HCT116 (cell line): ENCODE measurements around the gene METTL22. TPM values are rescaled to one million over a fixed set of nuclear protein-coding genes. Genes with fewer than 3 reads are reported as not detected.

Experiments
- ATAC-seq: fragments of 200-7000 bp; cut with Tn5 transposase; 2 replicates; pipeline ENCODE4 v1.9.1; 2020; ENCODE audit warnings: mild to moderate bottlenecking, moderate library complexity
- BruUV-seq: library from RNA; stranded (reverse); fragments of 400-500 nt; replicated peaks from 2 replicates; lab custom pipeline; 2021; lab: Mats Ljungman, UMichigan
- CTCF ChIA-PET: fragments of 300-600 bp; sonication (Branson Sonifier 250); formaldehyde crosslinking; loops from one replicate; lab custom pipeline; 2021; ENCODE audit warnings: antibody characterized with exemption; lab: Charles Lee
- POLR2A ChIA-PET: fragments of 300-600, 350-600 bp; sonication (Branson Sonifier 250); formaldehyde crosslinking; loops from one replicate; lab custom pipeline; 2021; ENCODE audit warnings: antibody characterized with exemption; lab: Charles Lee
- RAD21 ChIA-PET, 2 experiments: fragments of 300-600 bp; sonication (Branson Sonifier 250); formaldehyde crosslinking; loops; one replicate each; lab custom pipeline; 2023; ENCODE audit warnings: low total read pairs in 2 of 2; ENCODE audit not compliant: uncharacterized antibody in 2 of 2, unreplicated experiment in 2 of 2, low non-redundant PET in 1 of 2; lab: Charles Lee
- DNase-seq: peaks from one replicate; pipeline ENCODE4 v3.0.0-alpha.2; 2010; ENCODE audit warnings: low read depth, low spot score
- H2AFZ ChIP-seq: fragments of 200-600 bp; shearing (Covaris generic), sonication (generic); 2 replicates; pipeline ENCODE4 v1.6.1; 2017; ENCODE audit warnings: low read depth, mixed run types, mixed read lengths, antibody characterized with exemption, low read length; ENCODE audit not compliant: poor library complexity, severe bottlenecking
- H3K27ac ChIP-seq: 2 replicates; pipeline ENCODE4 v1.5.1; 2012; ENCODE audit warnings: low read depth, low read length
- H3K27me3 ChIP-seq: fragments of 200-600 bp; sonication (generic); 2 replicates; pipeline ENCODE4 v1.6.1; 2016; ENCODE audit warnings: mixed run types, low read length, mixed read lengths; ENCODE audit not compliant: insufficient read depth
- H3K36me3 ChIP-seq, 2 experiments: fragments of 200-500 bp in 1 of 2; fragments of 200-600 bp in 1 of 2; sonication (Bioruptor generic) in 1 of 2; sonication (generic) in 1 of 2; 2 replicates each; pipeline versions ENCODE4 v1.5.1 to v1.6.1; 2014 to 2016; ENCODE audit warnings: low read length in 2 of 2, inconsistent platforms in 1 of 2, mixed read lengths in 1 of 2, mixed run types in 1 of 2; ENCODE audit not compliant: insufficient read depth in 2 of 2, control insufficient read depth in 1 of 2
- H3K4me1 ChIP-seq, 2 experiments: fragments of 200-600 bp in 1 of 2; sonication (generic) in 1 of 2; 2 replicates each; pipeline versions ENCODE4 v1.5.1 to v1.6.1; 2012 to 2017; ENCODE audit warnings: low read length in 2 of 2, inconsistent platforms in 1 of 2, mild to moderate bottlenecking in 1 of 2, mixed read lengths in 1 of 2, mixed run types in 1 of 2, moderate library complexity in 1 of 2; ENCODE audit not compliant: insufficient read depth in 2 of 2, control insufficient read depth in 1 of 2
- H3K4me2 ChIP-seq: fragments of 200-600 bp; sonication (generic); 2 replicates; pipeline ENCODE4 v1.6.1; 2017; ENCODE audit warnings: mixed run types, low read length, mixed read lengths
- H3K4me3 ChIP-seq, 2 experiments: fragments of 200-600 bp in 1 of 2; sonication (generic) in 1 of 2; replicated peaks in 1 of 2; 2 replicates each; pipeline ENCODE4 v1.5.1; 2011 to 2016; ENCODE audit warnings: low read length in 2 of 2, control low read depth in 1 of 2, low read depth in 1 of 2, mild to moderate bottlenecking in 1 of 2, mixed read lengths in 1 of 2, mixed run types in 1 of 2
- H3K79me2 ChIP-seq: fragments of 200-600 bp; sonication (generic); 2 replicates; pipeline ENCODE4 v1.6.1; 2017; ENCODE audit warnings: mild to moderate bottlenecking, mixed run types, low read length, moderate library complexity, mixed read lengths; ENCODE audit not compliant: insufficient read depth
- H3K9ac ChIP-seq: fragments of 200-600 bp; sonication (generic); 2 replicates; pipeline ENCODE4 v1.6.1; 2016; ENCODE audit warnings: low read length, mixed read lengths
- H3K9me2 ChIP-seq: fragments of 200-600 bp; sonication (generic), shearing (Covaris generic); 2 replicates; pipeline ENCODE4 v1.6.1; 2017; ENCODE audit warnings: mixed run types, mild to moderate bottlenecking, moderate library complexity; ENCODE audit not compliant: insufficient read depth
- H3K9me3 ChIP-seq, 2 experiments: fragments of 200-500 bp in 1 of 2; fragments of 200-600 bp in 1 of 2; sonication (Bioruptor generic) in 1 of 2; sonication (generic) in 1 of 2; 2 replicates each; pipeline ENCODE4 v1.6.1; 2014 to 2017; ENCODE audit warnings: low read length in 2 of 2, mixed read lengths in 2 of 2, inconsistent platforms in 1 of 2, low read depth in 1 of 2, mild to moderate bottlenecking in 1 of 2, mixed run types in 1 of 2, moderate library complexity in 1 of 2; ENCODE audit not compliant: control insufficient read depth in 1 of 2, insufficient read depth in 1 of 2
- H4K20me1 ChIP-seq: fragments of 200-600 bp; sonication (generic), shearing (Covaris generic); 2 replicates; pipeline ENCODE4 v1.6.1; 2017; ENCODE audit warnings: mixed run types, mild to moderate bottlenecking, moderate library complexity; ENCODE audit not compliant: insufficient read depth
- ATF3 ChIP-seq: IDR thresholded peaks from 2 replicates; pipeline ENCODE4 v1.6.1; 2012
- CBX3 ChIP-seq: IDR thresholded peaks from 2 replicates; pipeline ENCODE4 v1.6.1; 2012; ENCODE audit warnings: low read depth
- CEBPB ChIP-seq: IDR thresholded peaks from 2 replicates; pipeline ENCODE4 v1.6.1; 2012; ENCODE audit warnings: low read depth
- EGR1 ChIP-seq: IDR thresholded peaks from 2 replicates; pipeline ENCODE4 v1.6.1; 2012; ENCODE audit warnings: low read depth
- ELF1 ChIP-seq: IDR thresholded peaks from 2 replicates; pipeline ENCODE4 v1.6.1; 2012; ENCODE audit warnings: low read depth, borderline replicate concordance
- EZH2 ChIP-seq: fragments of 200-600 bp; sonication (generic); IDR thresholded peaks from 2 replicates; pipeline ENCODE4 v1.6.1; 2017; ENCODE audit warnings: antibody characterized with exemption, mixed run types
- MAX ChIP-seq: IDR thresholded peaks from 2 replicates; pipeline ENCODE4 v1.6.1; 2012
- POLR2A ChIP-seq: IDR thresholded peaks from 2 replicates; pipeline ENCODE4 v1.7.0; 2011; ENCODE audit warnings: borderline replicate concordance; ENCODE audit not compliant: insufficient read depth, insufficient read length; ENCODE audit errors: extremely low read depth
- REST ChIP-seq: IDR thresholded peaks from 2 replicates; pipeline ENCODE4 v1.6.1; 2012; ENCODE audit warnings: low read depth
- SIN3A ChIP-seq: IDR thresholded peaks from 2 replicates; pipeline ENCODE4 v1.6.1; 2012; ENCODE audit warnings: low read depth
- TCF7L2 ChIP-seq: IDR thresholded peaks from 2 replicates; pipeline ENCODE4 v1.7.0; 2011; ENCODE audit warnings: borderline replicate concordance, inconsistent platforms; ENCODE audit not compliant: insufficient read depth, insufficient read length; ENCODE audit errors: extremely low read depth
- YY1 ChIP-seq: IDR thresholded peaks from 2 replicates; pipeline ENCODE4 v1.6.1; 2011; ENCODE audit warnings: low read length, low read depth, moderate library complexity, mild to moderate bottlenecking; ENCODE audit not compliant: insufficient replicate concordance; ENCODE audit errors: extremely low read depth
- ZBTB33 ChIP-seq: IDR thresholded peaks from 2 replicates; pipeline ENCODE4 v1.6.1; 2011; ENCODE audit warnings: mild to moderate bottlenecking, low read length, moderate library complexity; ENCODE audit not compliant: insufficient replicate concordance; ENCODE audit errors: extremely low read depth
- intact Hi-C: fragments of 100-400 bp; cut with micrococcal nuclease; formaldehyde crosslinking; loops from 2 replicates; pipeline ENCODE4 v1.10.0; 2022
- total RNA-seq: library from RNA; stranded (reverse); gene quantifications from one replicate; pipeline ENCODE4 v1.2.1, GENCODE V29; 2021; ENCODE audit not compliant: unreplicated experiment
- TF ChIP-seq, protein P1 (sequence below), 3 experiments: fragments of 200-600 bp in 1 of 3; sonication (generic) in 1 of 3; IDR thresholded peaks in 2 of 3; conservative IDR thresholded peaks in 1 of 3; 2 replicates each; pipeline ENCODE4 v1.5.1; 2012 to 2017; ENCODE audit warnings: low read depth in 2 of 3, low read length in 2 of 3, antibody characterized with exemption in 1 of 3, borderline replicate concordance in 1 of 3, control low read depth in 1 of 3, mild to moderate bottlenecking in 1 of 3, mixed read lengths in 1 of 3, mixed run types in 1 of 3, moderate library complexity in 1 of 3; ENCODE audit not compliant: insufficient read depth in 1 of 3

METTL22 gene
- total RNA-seq, 1 experiment from 2014 or later = 33.3 TPM

DNA sequence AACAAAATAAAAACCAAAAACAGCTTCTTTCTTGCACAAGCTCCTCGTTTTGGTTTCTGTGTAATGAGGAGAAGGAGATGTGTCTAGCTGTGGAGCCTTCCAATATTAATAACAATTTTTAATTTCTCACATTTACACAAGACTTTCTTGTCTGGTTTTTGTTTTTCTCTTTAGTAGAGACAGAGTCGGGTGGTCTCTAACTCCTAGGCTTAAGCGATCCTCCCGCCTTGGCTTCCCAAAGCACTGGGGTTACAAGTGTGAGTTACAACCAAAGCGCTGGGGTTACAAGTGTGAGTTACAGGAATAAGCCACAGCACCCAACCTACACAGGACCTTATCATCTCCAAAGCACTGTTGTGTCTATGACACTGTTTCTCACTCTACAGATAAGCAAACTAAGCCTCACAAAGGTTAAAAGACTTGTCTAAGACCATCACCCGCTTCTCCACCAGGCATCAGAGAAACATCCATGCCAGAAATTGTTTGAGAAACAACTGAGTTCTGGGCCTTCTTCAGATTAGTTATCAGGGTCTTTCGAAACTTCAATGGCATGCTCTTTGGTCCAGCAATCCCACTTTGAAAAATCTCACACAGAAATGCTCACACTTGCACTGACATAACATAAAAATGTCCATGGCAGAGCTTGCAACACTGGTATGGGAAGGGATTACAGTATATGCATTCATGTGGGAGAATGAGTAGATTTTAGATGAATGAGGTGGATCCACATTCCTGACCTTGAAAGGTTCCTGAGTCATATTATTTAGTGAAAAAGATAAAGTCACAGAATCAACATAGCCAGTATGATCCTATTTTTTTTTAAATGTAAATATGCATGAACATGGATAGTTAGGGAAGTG lies 56.8 kb downstream of the METTL22 start:
- H3K27ac ChIP-seq = no peak overlapping the region
- H3K4me1 ChIP-seq = peaks cover 8 to 43% of the 10 kb centered on the region in 2 experiments; a peak in 3 of 4 replicates
- no peaks in the 10 kb centered on the region for H3K36me3 ChIP-seq
- no peaks in the 10 kb centered on the region for H3K27me3 ChIP-seq
- H2AFZ ChIP-seq = no peak overlapping the region
- no peaks in the 10 kb centered on the region for H3K9me2 ChIP-seq
- POLR2A ChIA-PET = no interaction called here
- ATAC-seq (no peak), DNase-seq (no peak)
- RAD21 ChIA-PET = no interaction called here
- BruUV-seq = no TSS peak
- intact Hi-C loops = no loop called here
- no peaks in the 10 kb centered on the region for H4K20me1 ChIP-seq
- no peaks in the 10 kb centered on the region; a peak in 1 of 4 replicates for H3K9me3 ChIP-seq
- H3K4me2 ChIP-seq = peak overlapping the region; percentile 15; the same call in 1 of the 2 replicates
- H3K79me2 ChIP-seq = no peaks in the 10 kb centered on the region
- CTCF ChIA-PET = no interaction called here
- TF ChIP-seq, protein P1, sequence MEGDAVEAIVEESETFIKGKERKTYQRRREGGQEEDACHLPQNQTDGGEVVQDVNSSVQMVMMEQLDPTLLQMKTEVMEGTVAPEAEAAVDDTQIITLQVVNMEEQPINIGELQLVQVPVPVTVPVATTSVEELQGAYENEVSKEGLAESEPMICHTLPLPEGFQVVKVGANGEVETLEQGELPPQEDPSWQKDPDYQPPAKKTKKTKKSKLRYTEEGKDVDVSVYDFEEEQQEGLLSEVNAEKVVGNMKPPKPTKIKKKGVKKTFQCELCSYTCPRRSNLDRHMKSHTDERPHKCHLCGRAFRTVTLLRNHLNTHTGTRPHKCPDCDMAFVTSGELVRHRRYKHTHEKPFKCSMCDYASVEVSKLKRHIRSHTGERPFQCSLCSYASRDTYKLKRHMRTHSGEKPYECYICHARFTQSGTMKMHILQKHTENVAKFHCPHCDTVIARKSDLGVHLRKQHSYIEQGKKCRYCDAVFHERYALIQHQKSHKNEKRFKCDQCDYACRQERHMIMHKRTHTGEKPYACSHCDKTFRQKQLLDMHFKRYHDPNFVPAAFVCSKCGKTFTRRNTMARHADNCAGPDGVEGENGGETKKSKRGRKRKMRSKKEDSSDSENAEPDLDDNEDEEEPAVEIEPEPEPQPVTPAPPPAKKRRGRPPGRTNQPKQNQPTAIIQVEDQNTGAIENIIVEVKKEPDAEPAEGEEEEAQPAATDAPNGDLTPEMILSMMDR (IDR thresholded peaks at IDR 0.05 in 2 of 3, conservative IDR thresholded peaks at IDR 0.05 in 1 of 3; ENCODE audit: borderline replicate concordance in 1 of 3, insufficient read depth in 1 of 3, low read depth in 2 of 3, low read length in 2 of 3) = no peak
- no peak for TF ChIP-seq EZH2
- TF ChIP-seq REST = no peak
- no peak for TF ChIP-seq ZBTB33
- TF ChIP-seq SIN3A = no peak
- no peak for TF ChIP-seq ELF1
- TF ChIP-seq EGR1 = no peak
- no peak for TF ChIP-seq MAX
- TF ChIP-seq POLR2A = no peak
- no peak for TF ChIP-seq CBX3
- TF ChIP-seq YY1 = no peak
- TF ChIP-seq ATF3 = no peak
- no peak for TF ChIP-seq TCF7L2
- TF ChIP-seq CEBPB = no peak
- TF ChIP-seq, all 23 proteins: peak for 0
- Histone ChIP-seq H3K9ac (no peak overlapping the region), H3K4me3 (no peak overlapping the region)
